Measurements from ENCODE around the gene PRSS1. TPM values are rescaled to one million over a fixed set of nuclear protein-coding genes. Genes with fewer than 3 reads are reported as not detected.

The PRSS1 gene
- total RNA-seq, 4 donors from 2014 or later = 0.94 TPM; not detected in 3

DNA sequence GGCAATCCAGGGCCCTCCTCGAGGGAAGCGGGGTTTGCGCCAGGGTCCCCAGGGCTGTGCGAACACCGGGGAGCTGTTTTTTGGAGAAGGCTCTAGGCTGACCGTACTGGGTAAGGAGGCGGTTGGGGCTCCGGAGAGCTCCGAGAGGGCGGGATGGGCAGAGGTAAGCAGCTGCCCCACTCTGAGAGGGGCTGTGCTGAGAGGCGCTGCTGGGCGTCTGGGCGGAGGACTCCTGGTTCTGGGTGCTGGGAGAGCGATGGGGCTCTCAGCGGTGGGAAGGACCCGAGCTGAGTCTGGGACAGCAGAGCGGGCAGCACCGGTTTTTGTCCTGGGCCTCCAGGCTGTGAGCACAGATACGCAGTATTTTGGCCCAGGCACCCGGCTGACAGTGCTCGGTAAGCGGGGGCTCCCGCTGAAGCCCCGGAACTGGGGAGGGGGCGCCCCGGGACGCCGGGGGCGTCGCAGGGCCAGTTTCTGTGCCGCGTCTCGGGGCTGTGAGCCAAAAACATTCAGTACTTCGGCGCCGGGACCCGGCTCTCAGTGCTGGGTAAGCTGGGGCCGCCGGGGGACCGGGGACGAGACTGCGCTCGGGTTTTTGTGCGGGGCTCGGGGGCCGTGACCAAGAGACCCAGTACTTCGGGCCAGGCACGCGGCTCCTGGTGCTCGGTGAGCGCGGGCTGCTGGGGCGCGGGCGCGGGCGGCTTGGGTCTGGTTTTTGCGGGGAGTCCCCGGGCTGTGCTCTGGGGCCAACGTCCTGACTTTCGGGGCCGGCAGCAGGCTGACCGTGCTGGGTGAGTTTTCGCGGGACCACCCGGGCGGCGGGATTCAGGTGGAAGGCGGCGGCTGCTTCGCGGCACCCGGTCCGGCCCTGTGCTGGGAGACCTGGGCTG, 47.5 kb downstream of the PRSS1 start:
- peak; percentile 22 for ATAC-seq
- peaks cover 89% of the 10 kb centered on the region for H3K27me3 ChIP-seq

DNA sequence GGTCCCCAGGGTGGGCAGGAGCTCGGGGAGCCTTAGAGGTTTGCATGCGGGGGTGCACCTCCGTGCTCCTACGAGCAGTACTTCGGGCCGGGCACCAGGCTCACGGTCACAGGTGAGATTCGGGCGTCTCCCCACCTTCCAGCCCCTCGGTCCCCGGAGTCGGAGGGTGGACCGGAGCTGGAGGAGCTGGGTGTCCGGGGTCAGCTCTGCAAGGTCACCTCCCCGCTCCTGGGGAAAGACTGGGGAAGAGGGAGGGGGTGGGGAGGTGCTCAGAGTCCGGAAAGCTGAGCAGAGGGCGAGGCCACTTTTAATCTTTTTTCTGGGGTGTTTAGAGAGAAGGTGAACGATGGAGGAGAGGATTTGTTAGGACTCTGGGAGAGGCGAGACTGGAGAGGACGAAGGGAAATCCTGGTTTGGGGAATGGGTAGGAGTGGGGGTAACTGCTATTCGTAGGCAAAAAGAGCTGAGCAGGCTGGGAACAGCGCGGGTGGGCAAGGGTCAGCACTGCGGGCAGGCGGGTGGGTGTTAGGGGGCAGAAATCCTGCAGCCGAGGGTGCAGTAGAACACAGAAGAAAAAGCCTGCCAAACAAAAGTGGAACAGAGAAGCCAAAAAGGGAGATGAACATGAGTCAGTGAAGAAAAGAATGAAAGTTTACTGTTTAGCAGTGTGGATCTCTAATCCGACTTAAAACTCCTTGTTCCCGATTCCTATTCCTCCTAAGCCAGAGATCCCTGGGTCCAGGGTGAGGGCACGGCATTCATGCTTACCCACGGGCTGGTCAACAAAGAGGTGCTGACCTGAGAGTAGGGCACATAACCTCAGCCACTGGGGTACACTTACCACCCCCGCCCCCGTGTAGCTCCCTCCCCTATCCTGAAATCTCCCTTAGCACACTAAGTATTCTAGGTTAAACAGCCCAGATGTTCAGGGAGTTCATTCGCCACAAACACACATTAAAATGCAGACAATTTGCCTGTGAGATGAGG, 48.4 kb downstream of the PRSS1 start:
- TF ChIP-seq POLR2AphosphoS5 (IDR thresholded peaks at IDR 0.05) = no peak
- TF ChIP-seq, protein P1, sequence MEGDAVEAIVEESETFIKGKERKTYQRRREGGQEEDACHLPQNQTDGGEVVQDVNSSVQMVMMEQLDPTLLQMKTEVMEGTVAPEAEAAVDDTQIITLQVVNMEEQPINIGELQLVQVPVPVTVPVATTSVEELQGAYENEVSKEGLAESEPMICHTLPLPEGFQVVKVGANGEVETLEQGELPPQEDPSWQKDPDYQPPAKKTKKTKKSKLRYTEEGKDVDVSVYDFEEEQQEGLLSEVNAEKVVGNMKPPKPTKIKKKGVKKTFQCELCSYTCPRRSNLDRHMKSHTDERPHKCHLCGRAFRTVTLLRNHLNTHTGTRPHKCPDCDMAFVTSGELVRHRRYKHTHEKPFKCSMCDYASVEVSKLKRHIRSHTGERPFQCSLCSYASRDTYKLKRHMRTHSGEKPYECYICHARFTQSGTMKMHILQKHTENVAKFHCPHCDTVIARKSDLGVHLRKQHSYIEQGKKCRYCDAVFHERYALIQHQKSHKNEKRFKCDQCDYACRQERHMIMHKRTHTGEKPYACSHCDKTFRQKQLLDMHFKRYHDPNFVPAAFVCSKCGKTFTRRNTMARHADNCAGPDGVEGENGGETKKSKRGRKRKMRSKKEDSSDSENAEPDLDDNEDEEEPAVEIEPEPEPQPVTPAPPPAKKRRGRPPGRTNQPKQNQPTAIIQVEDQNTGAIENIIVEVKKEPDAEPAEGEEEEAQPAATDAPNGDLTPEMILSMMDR (IDR thresholded peaks at IDR 0.05) = no peak
- TF ChIP-seq EP300 (IDR thresholded peaks at IDR 0.05) = no peak
- TF ChIP-seq POLR2A (IDR thresholded peaks at IDR 0.05) = no peak
- H3K4me1 ChIP-seq = peaks cover 5 to 21% (median 16%) of the 10 kb centered on the region in 3 donors
- peak overlapping the region; percentile 7 to 46 for H3K4me3 ChIP-seq
- H3K27ac ChIP-seq = peak overlapping the region in 1 of 4 donors; percentile 45
- 3 to 12% methylated on average over 11 to 15 of the region's 33 CpGs for WGBS, 2 donors (ENCODE audit: low coverage in 1 of 2)
- peaks cover 88% of the 10 kb centered on the region for H3K27me3 ChIP-seq
- ATAC-seq = peak; percentile 8
- H3K9me3 ChIP-seq = no peaks in the 10 kb centered on the region
- H3K36me3 ChIP-seq = no peaks in the 10 kb centered on the region

More for the DNA sequence above, 47.5 kb downstream of the PRSS1 start:
- Histone ChIP-seq H3K9me3 (no peaks in the 10 kb centered on the region), H3K4me1 (peaks cover 5 to 21% (median 16%) of the 10 kb centered on the region in 3 donors), H3K27ac (peak overlapping the region in 1 of 4 donors; percentile 45), H3K36me3 (no peaks in the 10 kb centered on the region), H3K4me3 (peak overlapping the region; percentile 7 to 46)
- no peak for TF ChIP-seq EP300 (IDR thresholded peaks at IDR 0.05)
- TF ChIP-seq, protein P1 (IDR thresholded peaks at IDR 0.05) = no peak
- TF ChIP-seq POLR2A (IDR thresholded peaks at IDR 0.05) = no peak
- no peak for TF ChIP-seq POLR2AphosphoS5 (IDR thresholded peaks at IDR 0.05)
- 0% methylated on average over 3 of the region's 74 CpGs; no CpG with 5 or more reads in 1 of the 2 donors for WGBS, 2 donors (ENCODE audit: low coverage in 1 of 2)

DNA sequence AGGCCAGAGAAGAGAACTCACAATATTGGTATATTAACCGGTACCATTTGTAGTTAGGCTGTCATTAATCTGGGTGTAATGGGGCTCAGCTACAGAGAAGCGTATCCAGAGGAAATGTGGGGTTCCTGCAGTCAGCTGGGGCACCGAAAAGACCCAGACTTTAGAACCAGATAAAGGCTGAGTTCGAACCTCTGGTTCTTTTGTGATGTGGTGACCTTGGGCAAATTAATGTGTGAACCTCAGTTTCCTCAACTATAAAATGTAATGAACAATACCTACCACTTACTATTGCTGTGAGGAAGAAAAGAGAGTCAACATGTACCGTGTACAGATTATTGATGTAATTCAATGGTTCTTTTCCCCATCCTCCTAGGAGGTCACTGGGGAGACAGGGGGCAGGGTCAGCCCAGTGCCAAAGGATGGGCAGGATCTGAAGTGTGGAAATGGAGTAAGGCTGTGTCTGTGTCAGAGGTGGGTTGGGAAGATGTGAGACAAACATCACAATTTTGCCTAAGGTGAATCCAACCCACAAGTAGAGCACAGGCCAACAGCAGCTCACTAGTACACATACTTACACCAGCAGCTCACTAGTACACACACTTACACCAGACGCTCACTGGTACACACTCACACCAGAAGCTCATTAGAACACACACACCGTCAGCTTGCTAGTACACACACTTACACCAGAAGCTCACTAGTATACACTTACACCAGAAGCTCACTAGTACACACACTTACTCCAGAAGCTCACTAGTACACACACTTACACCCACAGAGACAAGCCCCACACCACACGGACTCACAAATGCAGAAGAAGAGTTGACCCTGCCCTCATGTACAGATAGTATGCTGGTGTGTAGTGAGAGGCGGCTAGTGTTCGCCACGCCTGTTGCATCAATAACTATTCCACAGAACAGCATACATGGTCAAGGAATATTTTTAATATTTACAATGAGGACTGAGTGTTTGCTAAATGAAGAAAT, 49.5 kb downstream of the PRSS1 start:
- TF ChIP-seq POLR2AphosphoS5 (IDR thresholded peaks at IDR 0.05) (no peak), POLR2A (IDR thresholded peaks at IDR 0.05) (no peak), EP300 (IDR thresholded peaks at IDR 0.05) (no peak)
- TF ChIP-seq, protein P1 (IDR thresholded peaks at IDR 0.05) = no peak
- 70 to 80% methylated on average over 7 to 10 of the region's 11 CpGs for WGBS, 2 donors (ENCODE audit: low coverage in 1 of 2)
- Histone ChIP-seq H3K4me3 (no peak overlapping the region), H3K27me3 (peaks cover 78% of the 10 kb centered on the region), H3K4me1 (peaks cover 5 to 21% (median 16%) of the 10 kb centered on the region in 3 donors), H3K27ac (no peak overlapping the region), H3K36me3 (no peaks in the 10 kb centered on the region), H3K9me3 (no peaks in the 10 kb centered on the region)
- no peak for ATAC-seq

DNA sequence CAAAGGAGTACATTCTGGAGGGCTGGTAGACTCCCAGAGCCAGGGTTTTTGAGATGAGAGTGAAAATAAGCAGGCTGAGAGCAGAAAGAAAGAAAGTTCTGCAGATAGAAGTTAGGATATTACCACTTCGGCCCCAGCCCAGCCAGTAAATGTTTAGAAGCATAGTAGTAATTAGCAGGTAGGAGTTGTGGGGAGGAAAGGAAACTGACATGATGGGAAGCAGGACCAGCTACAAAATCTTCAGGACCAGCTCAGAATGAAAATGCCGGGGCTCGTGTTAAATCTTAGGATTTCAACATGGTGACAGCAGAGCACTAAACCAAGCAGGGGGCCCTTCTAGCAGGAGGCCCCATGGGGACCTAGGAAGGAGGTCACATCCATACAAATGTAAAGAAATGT, 50.2 kb downstream of the PRSS1 start:
- WGBS, 2 donors (ENCODE audit: low coverage in 1 of 2) = 40 to 80% methylated on average over 3 of the region's 3 CpGs
- peaks cover 71% of the 10 kb centered on the region for H3K27me3 ChIP-seq

More for the DNA sequence above, 50.2 kb downstream of the PRSS1 start:
- Histone ChIP-seq H3K27ac (no peak overlapping the region), H3K9me3 (no peaks in the 10 kb centered on the region), H3K4me1 (peaks cover 5 to 21% (median 16%) of the 10 kb centered on the region in 3 donors), H3K4me3 (no peak overlapping the region), H3K36me3 (no peaks in the 10 kb centered on the region)
- ATAC-seq = no peak
- TF ChIP-seq EP300 (IDR thresholded peaks at IDR 0.05) (no peak), POLR2AphosphoS5 (IDR thresholded peaks at IDR 0.05) (no peak), POLR2A (IDR thresholded peaks at IDR 0.05) (no peak)
- TF ChIP-seq, protein P1 (IDR thresholded peaks at IDR 0.05) = no peak

Data from gastroesophageal sphincter (tissue), 4 donors.